Ishikawa (cell line): ENCODE measurements around the gene BET1L.

Source experiments
- CEBPB ChIP-seq: IDR thresholded peaks from 2 replicates; pipeline ENCODE4 v1.6.1; 2012
- CREB1 ChIP-seq: IDR thresholded peaks from 2 replicates; pipeline ENCODE4 v1.6.1; 2012; ENCODE audit warnings: low read depth
- EP300 ChIP-seq: IDR thresholded peaks from 2 replicates; pipeline ENCODE4 v1.6.1; 2012; ENCODE audit warnings: borderline replicate concordance
- NFIC ChIP-seq: IDR thresholded peaks from 2 replicates; pipeline ENCODE4 v1.6.1; 2012
- RAD21 ChIP-seq: IDR thresholded peaks from 2 replicates; pipeline ENCODE4 v1.6.1; 2012; ENCODE audit warnings: low read depth
- TEAD4 ChIP-seq: IDR thresholded peaks from 2 replicates; pipeline ENCODE4 v1.6.1; 2012
- YY1 ChIP-seq: IDR thresholded peaks from 2 replicates; pipeline ENCODE4 v1.6.1; 2012; ENCODE audit warnings: low read depth
- TF ChIP-seq, protein P1 (sequence below): IDR thresholded peaks from 2 replicates; pipeline ENCODE4 v1.6.1; 2012; ENCODE audit warnings: low read depth, mild to moderate bottlenecking
- TF ChIP-seq, protein P2 (sequence below): IDR thresholded peaks from 2 replicates; pipeline ENCODE4 v1.6.1; 2012
- TF ChIP-seq, protein P3 (sequence below): IDR thresholded peaks from 2 replicates; pipeline ENCODE4 v1.6.1; 2012

DNA sequence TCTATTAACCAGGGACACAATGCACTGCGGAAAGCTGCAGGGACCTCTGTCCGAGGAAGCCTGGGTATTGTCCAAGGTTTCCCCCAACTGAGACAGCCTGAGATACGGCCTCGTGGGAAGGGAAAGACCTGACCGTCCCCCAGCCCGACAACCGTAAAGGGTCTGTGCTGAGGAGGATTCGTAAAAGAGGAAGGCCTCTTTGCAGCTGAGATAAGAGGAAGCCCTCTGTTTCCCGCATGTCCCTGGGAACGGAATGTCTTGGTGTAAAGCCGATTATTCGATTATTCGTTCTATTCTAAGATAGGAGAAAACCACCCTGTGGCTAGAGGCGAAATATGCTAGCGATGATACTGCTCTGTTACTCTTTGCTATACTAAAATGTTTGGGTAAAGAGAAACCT is 5.2 kb downstream of the BET1L start:
- no peak for TF ChIP-seq CEBPB
- TF ChIP-seq, protein P1, sequence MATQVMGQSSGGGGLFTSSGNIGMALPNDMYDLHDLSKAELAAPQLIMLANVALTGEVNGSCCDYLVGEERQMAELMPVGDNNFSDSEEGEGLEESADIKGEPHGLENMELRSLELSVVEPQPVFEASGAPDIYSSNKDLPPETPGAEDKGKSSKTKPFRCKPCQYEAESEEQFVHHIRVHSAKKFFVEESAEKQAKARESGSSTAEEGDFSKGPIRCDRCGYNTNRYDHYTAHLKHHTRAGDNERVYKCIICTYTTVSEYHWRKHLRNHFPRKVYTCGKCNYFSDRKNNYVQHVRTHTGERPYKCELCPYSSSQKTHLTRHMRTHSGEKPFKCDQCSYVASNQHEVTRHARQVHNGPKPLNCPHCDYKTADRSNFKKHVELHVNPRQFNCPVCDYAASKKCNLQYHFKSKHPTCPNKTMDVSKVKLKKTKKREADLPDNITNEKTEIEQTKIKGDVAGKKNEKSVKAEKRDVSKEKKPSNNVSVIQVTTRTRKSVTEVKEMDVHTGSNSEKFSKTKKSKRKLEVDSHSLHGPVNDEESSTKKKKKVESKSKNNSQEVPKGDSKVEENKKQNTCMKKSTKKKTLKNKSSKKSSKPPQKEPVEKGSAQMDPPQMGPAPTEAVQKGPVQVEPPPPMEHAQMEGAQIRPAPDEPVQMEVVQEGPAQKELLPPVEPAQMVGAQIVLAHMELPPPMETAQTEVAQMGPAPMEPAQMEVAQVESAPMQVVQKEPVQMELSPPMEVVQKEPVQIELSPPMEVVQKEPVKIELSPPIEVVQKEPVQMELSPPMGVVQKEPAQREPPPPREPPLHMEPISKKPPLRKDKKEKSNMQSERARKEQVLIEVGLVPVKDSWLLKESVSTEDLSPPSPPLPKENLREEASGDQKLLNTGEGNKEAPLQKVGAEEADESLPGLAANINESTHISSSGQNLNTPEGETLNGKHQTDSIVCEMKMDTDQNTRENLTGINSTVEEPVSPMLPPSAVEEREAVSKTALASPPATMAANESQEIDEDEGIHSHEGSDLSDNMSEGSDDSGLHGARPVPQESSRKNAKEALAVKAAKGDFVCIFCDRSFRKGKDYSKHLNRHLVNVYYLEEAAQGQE = no peak
- TF ChIP-seq, protein P2, sequence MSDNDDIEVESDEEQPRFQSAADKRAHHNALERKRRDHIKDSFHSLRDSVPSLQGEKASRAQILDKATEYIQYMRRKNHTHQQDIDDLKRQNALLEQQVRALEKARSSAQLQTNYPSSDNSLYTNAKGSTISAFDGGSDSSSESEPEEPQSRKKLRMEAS = no peak
- TF ChIP-seq RAD21 = no peak
- no peak for TF ChIP-seq TEAD4
- no peak for TF ChIP-seq EP300
- no peak for TF ChIP-seq CREB1
- no peak for TF ChIP-seq YY1
- TF ChIP-seq NFIC = no peak
- TF ChIP-seq, protein P3, sequence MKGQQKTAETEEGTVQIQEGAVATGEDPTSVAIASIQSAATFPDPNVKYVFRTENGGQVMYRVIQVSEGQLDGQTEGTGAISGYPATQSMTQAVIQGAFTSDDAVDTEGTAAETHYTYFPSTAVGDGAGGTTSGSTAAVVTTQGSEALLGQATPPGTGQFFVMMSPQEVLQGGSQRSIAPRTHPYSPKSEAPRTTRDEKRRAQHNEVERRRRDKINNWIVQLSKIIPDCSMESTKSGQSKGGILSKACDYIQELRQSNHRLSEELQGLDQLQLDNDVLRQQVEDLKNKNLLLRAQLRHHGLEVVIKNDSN = no peak
